Effector memory CD4-positive, alpha-beta T cell (primary cell): Measurements from ENCODE around the gene ANTKMT.

Source experiments
- DNase-seq, 3 donors: peaks; one replicate each; pipeline ENCODE4 v3.0.0-alpha.2; 2020
- H3K27ac ChIP-seq: 2 replicates; pipeline ENCODE4 v1.7.0; 2013; ENCODE audit warnings: mild to moderate bottlenecking, low read length, moderate library complexity; ENCODE audit not compliant: insufficient read depth, poor library complexity, severe bottlenecking
- H3K27me3 ChIP-seq: replicated peaks from 2 replicates; pipeline ENCODE4 v1.7.0; 2013; ENCODE audit warnings: mild to moderate bottlenecking, low read length; ENCODE audit not compliant: insufficient read depth, control insufficient read depth, poor library complexity, severe bottlenecking
- H3K36me3 ChIP-seq: 2 replicates; pipeline ENCODE4 v1.7.0; 2013; ENCODE audit warnings: mild to moderate bottlenecking, low read length, moderate library complexity; ENCODE audit not compliant: control insufficient read depth, insufficient read depth
- H3K4me1 ChIP-seq: 2 replicates; pipeline ENCODE4 v1.7.0; 2013; ENCODE audit warnings: low read length, mild to moderate bottlenecking; ENCODE audit not compliant: control insufficient read depth, insufficient read depth, poor library complexity, severe bottlenecking
- H3K4me3 ChIP-seq: 2 replicates; pipeline ENCODE4 v1.7.0; 2013; ENCODE audit warnings: low read length, low read depth, mild to moderate bottlenecking; ENCODE audit not compliant: insufficient read depth, poor library complexity, severe bottlenecking
- H3K9me3 ChIP-seq: 2 replicates; pipeline ENCODE4 v1.7.0; 2013; ENCODE audit warnings: mild to moderate bottlenecking, low read length, moderate library complexity; ENCODE audit not compliant: control insufficient read depth

The ANTKMT gene

GRCh38 chr16:700684-701584 lies 20.0 kb upstream of the ANTKMT start:
- Histone ChIP-seq H3K9me3 (no peaks in the 10 kb centered on the region), H3K4me1 (peaks cover 43% of the 10 kb centered on the region), H3K36me3 (no peaks in the 10 kb centered on the region), H3K27ac (no peak overlapping the region), H3K4me3 (no peak overlapping the region), H3K27me3 (peaks cover 37% of the 10 kb centered on the region)
- no peak for DNase-seq

- Histone ChIP-seq H3K27me3 (peaks cover 50% of the 10 kb centered on the region), H3K27ac (no peak overlapping the region), H3K9me3 (no peaks in the 10 kb centered on the region), H3K4me3 (no peak overlapping the region), H3K4me1 (peaks cover 45% of the 10 kb centered on the region), H3K36me3 (no peaks in the 10 kb centered on the region)
- no peak for DNase-seq
Observed at GRCh38 chr16:702341-702740, 18.6 kb upstream of the ANTKMT start.

- Histone ChIP-seq H3K4me1 (peaks cover 45% of the 10 kb centered on the region), H3K9me3 (no peaks in the 10 kb centered on the region), H3K27ac (no peak overlapping the region), H3K27me3 (peaks cover 52% of the 10 kb centered on the region), H3K36me3 (no peaks in the 10 kb centered on the region), H3K4me3 (no peak overlapping the region)
- DNase-seq: no peak
Observed at GRCh38 chr16:703406-703805, 17.5 kb upstream of the ANTKMT start.

- Histone ChIP-seq H3K27ac (no peak overlapping the region), H3K36me3 (no peaks in the 10 kb centered on the region), H3K9me3 (no peaks in the 10 kb centered on the region), H3K27me3 (peaks cover 55% of the 10 kb centered on the region), H3K4me3 (no peak overlapping the region), H3K4me1 (peaks cover 43% of the 10 kb centered on the region)
- no peak for DNase-seq
Observed at GRCh38 chr16:704047-704446, 16.9 kb upstream of the ANTKMT start.

GRCh38 chr16:704552-705380 lies 16.2 kb upstream of the ANTKMT start:
- H3K4me3 ChIP-seq: no peak overlapping the region

GRCh38 chr16:705431-706188 lies 15.3 kb upstream of the ANTKMT start, which contains the start of gene FBXL16:
FBXL16 (minus strand) TSS chr16:705801; CDS start chr16:697405, 8,396 bp downstream.
- Histone ChIP-seq H3K36me3 (no peaks in the 10 kb centered on the region), H3K4me1 (peaks cover 27% of the 10 kb centered on the region), H3K4me3 (no peak within 1 kb of the TSS), H3K9me3 (no peaks in the 10 kb centered on the region), H3K27ac (no peak within 1 kb of the TSS), H3K27me3 (peaks cover 69% of the 10 kb centered on the region)
- DNase-seq: no peak

More at GRCh38 chr16:704552-705380, 16.2 kb upstream of the ANTKMT start:
- DNase-seq: no peak
- Histone ChIP-seq H3K9me3 (no peaks in the 10 kb centered on the region), H3K27ac (no peak overlapping the region), H3K36me3 (no peaks in the 10 kb centered on the region), H3K27me3 (peaks cover 62% of the 10 kb centered on the region), H3K4me1 (peaks cover 36% of the 10 kb centered on the region)

GRCh38 chr16:706189-707061 lies 14.5 kb upstream of the ANTKMT start:
- Histone ChIP-seq H3K9me3 (no peaks in the 10 kb centered on the region), H3K4me3 (no peak overlapping the region), H3K36me3 (no peaks in the 10 kb centered on the region), H3K4me1 (peaks cover 19% of the 10 kb centered on the region), H3K27ac (no peak overlapping the region), H3K27me3 (peaks cover 78% of the 10 kb centered on the region)
- no peak for DNase-seq

- Histone ChIP-seq H3K4me1 (peaks cover 13% of the 10 kb centered on the region), H3K9me3 (no peaks in the 10 kb centered on the region), H3K27me3 (peaks cover 74% of the 10 kb centered on the region), H3K36me3 (no peaks in the 10 kb centered on the region), H3K27ac (no peak overlapping the region), H3K4me3 (no peak overlapping the region)
- DNase-seq: no peak
Observed at GRCh38 chr16:707062-707538, 13.8 kb upstream of the ANTKMT start.

GRCh38 chr16:708019-708418 lies 12.9 kb upstream of the ANTKMT start:
- no peak for DNase-seq

More at GRCh38 chr16:708019-708418, 12.9 kb upstream of the ANTKMT start:
- Histone ChIP-seq H3K4me3 (no peak overlapping the region), H3K27me3 (peaks cover 65% of the 10 kb centered on the region), H3K4me1 (peaks cover 13% of the 10 kb centered on the region), H3K9me3 (no peaks in the 10 kb centered on the region), H3K36me3 (no peaks in the 10 kb centered on the region), H3K27ac (no peak overlapping the region)
